Lower lobe of right lung (tissue), 2 donors: ENCODE measurements around the gene ADAMTS8. TPM values are rescaled to one million over a fixed set of nuclear protein-coding genes. Genes with fewer than 3 reads are reported as not detected.
A peak's percentile ranks its signal among the peaks of the same experiment; 100 is the strongest.

Experiments
- ATAC-seq, 2 donors: fragments of 200-7000 bp; cut with Tn5 transposase; one replicate each; pipeline ENCODE4 v1.9.1; 2020 to 2022; ENCODE audit warnings: mild to moderate bottlenecking in 2 of 2, moderate library complexity in 2 of 2
- DNase-seq: peaks from one replicate; pipeline ENCODE4 v3.0.0-alpha.2; 2020
- H3K27ac ChIP-seq: fragments of 200-600 bp; one replicate; pipeline ENCODE4 v1.8.0; 2022
- H3K27me3 ChIP-seq: fragments of 200-600 bp; one replicate; pipeline ENCODE4 v1.8.0; 2022; ENCODE audit warnings: low read depth
- H3K36me3 ChIP-seq: fragments of 200-600 bp; one replicate; pipeline ENCODE4 v1.8.0; 2022; ENCODE audit warnings: mild to moderate bottlenecking
- H3K4me1 ChIP-seq: fragments of 200-600 bp; one replicate; pipeline ENCODE4 v1.8.0; 2022
- H3K4me3 ChIP-seq: fragments of 200-600 bp; one replicate; pipeline ENCODE4 v1.8.0; 2022; ENCODE audit warnings: mild to moderate bottlenecking
- H3K9me3 ChIP-seq: fragments of 200-600 bp; one replicate; pipeline ENCODE4 v1.8.0; 2022
- intact Hi-C: fragments of 100-400 bp; cut with DNase I; formaldehyde crosslinking; loops from one replicate; pipeline ENCODE4 v1.11.0; 2022
- total RNA-seq: library from RNA; stranded (reverse); fragmentation: NEBNext Ultra II Directional; extraction: Animal tissue kit (Norgen Biotek cat#: 25700); gene quantifications from one replicate; pipeline ENCODE4 v1.2.1, GENCODE V29; 2021
- TF ChIP-seq, protein P1 (sequence below): fragments of 200-600 bp; IDR thresholded peaks from one replicate; pipeline ENCODE4 v1.8.0; 2022; ENCODE audit warnings: antibody characterized with exemption, mild to moderate bottlenecking
- donor health status: DM: no; HTN: yes; CAD: no; lungs with severe emphysema.

The ADAMTS8 gene
- total RNA-seq, 1 donor from 2014 or later, result 23.0 TPM

DNA sequence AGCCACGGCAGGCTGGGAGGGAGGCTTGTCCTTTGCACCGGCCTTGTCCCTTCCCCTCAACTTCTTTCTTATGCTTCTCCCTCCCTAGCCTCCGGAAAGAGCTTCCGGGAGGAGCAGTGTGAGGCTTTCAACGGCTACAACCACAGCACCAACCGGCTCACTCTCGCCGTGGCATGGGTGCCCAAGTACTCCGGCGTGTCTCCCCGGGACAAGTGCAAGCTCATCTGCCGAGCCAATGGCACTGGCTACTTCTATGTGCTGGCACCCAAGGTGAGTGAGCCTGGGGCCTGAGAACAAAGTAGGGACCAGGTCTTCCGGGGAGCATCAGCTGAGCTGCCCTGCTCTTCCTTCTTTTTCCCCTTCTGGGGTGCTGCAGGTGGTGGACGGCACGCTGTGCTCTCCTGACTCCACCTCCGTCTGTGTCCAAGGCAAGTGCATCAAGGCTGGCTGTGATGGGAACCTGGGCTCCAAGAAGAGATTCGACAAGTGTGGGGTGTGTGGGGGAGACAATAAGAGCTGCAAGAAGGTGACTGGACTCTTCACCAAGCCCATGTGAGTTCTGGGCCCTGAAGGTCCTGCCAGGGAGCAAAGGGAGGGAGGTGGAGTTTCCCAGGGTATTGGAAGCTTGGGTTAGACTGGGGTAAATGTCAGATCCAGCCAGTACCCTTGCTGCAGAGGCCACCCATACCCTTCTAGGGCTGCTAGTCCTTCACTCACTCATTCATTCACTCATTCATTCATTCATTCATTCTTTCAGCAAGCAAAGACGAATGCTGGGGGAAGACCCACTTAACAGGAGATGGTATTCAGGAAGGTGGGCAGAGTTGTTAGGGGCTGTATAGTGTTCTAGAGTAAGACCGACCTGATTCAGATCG lies 42.7 kb upstream of the ADAMTS8 start:
- no peaks in the 10 kb centered on the region for H3K9me3 ChIP-seq
- H3K4me3 ChIP-seq, result no peak overlapping the region
- peaks cover 48% of the 10 kb centered on the region for H3K36me3 ChIP-seq
- intact Hi-C loops, result no loop called here
- ATAC-seq (no peak), DNase-seq (no peak)
- TF ChIP-seq, protein P1, sequence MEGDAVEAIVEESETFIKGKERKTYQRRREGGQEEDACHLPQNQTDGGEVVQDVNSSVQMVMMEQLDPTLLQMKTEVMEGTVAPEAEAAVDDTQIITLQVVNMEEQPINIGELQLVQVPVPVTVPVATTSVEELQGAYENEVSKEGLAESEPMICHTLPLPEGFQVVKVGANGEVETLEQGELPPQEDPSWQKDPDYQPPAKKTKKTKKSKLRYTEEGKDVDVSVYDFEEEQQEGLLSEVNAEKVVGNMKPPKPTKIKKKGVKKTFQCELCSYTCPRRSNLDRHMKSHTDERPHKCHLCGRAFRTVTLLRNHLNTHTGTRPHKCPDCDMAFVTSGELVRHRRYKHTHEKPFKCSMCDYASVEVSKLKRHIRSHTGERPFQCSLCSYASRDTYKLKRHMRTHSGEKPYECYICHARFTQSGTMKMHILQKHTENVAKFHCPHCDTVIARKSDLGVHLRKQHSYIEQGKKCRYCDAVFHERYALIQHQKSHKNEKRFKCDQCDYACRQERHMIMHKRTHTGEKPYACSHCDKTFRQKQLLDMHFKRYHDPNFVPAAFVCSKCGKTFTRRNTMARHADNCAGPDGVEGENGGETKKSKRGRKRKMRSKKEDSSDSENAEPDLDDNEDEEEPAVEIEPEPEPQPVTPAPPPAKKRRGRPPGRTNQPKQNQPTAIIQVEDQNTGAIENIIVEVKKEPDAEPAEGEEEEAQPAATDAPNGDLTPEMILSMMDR, result no peak
- no peaks in the 10 kb centered on the region for H3K27me3 ChIP-seq
- no peaks in the 10 kb centered on the region for H3K4me1 ChIP-seq
- no peak overlapping the region for H3K27ac ChIP-seq

DNA sequence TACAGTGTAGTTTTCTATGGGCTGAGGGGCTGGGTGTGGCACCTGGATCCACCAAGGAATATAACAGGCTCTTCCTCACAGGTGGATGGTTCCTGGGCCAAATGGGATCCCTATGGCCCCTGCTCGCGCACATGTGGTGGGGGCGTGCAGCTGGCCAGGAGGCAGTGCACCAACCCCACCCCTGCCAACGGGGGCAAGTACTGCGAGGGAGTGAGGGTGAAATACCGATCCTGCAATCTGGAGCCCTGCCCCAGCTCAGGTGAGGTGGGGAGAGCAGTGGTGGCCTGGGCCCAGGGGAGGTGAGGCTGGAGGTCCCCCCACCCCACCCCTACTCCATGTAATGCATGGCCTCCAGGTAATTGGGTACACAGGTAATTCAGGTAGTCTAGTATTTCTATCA lies 40.8 kb upstream of the ADAMTS8 start:
- DNase-seq (no peak), ATAC-seq (no peak)
- no peak overlapping the region for H3K27ac ChIP-seq
- no peaks in the 10 kb centered on the region for H3K4me1 ChIP-seq
- TF ChIP-seq, protein P1, result no peak
- H3K4me3 ChIP-seq, result no peak overlapping the region
- H3K36me3 ChIP-seq, result peaks cover 61% of the 10 kb centered on the region
- no peaks in the 10 kb centered on the region for H3K27me3 ChIP-seq
- H3K9me3 ChIP-seq, result no peaks in the 10 kb centered on the region
- intact Hi-C loops, result no loop called here

DNA sequence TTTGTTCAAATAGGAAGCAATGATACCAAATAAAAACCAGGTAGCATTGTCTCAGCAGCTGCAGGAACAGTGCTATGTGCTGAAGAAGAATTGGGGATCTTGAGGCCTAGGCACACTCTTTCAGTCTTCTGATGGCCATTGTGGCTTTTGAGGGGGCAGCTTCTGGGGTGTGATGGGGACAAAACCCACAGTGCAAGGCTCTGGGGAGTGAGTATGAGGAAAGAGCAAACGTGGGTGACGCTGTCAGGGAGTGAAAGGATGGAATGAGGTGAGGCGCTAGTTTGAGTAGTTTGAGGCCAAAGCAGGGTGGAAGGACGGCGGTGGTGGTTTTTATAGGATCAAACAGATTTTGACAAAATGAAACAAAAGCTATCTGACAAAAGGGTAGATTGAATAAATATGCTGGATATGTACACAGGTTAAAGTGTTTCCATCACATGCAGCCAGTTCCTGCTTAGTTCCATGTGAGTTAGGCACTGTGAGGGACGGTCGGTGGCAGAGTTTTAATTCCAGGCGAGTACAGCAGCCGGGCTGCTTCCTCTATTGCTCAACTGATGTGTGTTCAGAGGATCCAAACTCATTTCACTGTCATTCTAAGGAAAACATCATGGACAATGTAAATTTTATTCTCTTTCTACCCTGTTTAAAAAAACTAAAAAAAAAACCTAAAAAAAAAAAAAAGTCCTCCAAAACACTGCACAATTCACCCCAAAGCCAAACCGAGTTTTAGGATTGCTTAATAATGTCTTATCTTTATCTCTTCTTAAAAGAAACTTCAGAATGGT lies 38.9 kb upstream of the ADAMTS8 start:
- DNase-seq, result no peak
- H3K27ac ChIP-seq, result no peak overlapping the region
- no peaks in the 10 kb centered on the region for H3K9me3 ChIP-seq
- intact Hi-C loops, result no loop called here
- peaks cover 58% of the 10 kb centered on the region for H3K36me3 ChIP-seq
- ATAC-seq, result no peak
- no peak overlapping the region for H3K4me3 ChIP-seq
- TF ChIP-seq, protein P1, result no peak
- H3K4me1 ChIP-seq, result no peaks in the 10 kb centered on the region
- no peaks in the 10 kb centered on the region for H3K27me3 ChIP-seq

DNA sequence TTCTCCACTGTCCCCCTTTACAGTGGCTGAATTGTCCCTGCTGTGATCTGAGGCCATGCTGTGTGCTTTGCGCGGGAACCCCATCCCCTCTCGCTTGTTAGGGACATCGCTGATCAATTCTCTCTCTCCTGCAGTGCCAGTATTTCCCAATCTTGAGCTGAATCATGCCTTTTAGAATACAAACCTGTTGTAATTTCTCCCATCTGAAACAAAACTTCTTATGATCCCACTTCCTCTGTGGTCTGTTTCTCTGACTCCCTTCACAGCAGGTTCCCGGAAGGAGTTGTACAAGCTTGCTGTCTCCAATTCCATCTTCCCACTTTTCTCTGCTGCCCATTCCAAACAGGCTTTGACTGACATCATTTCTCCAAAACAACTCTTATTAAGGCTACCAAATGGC lies 36.9 kb upstream of the ADAMTS8 start:
- intact Hi-C loops, result no loop called here
- ATAC-seq (peak in 1 of 2 donors; percentile 23), DNase-seq (no peak)
- TF ChIP-seq, protein P1, result no peak
- no peaks in the 10 kb centered on the region for H3K27me3 ChIP-seq
- peaks cover 47% of the 10 kb centered on the region for H3K36me3 ChIP-seq
- no peak overlapping the region for H3K4me3 ChIP-seq
- no peak overlapping the region for H3K27ac ChIP-seq
- H3K4me1 ChIP-seq, result no peaks in the 10 kb centered on the region
- no peaks in the 10 kb centered on the region for H3K9me3 ChIP-seq

DNA sequence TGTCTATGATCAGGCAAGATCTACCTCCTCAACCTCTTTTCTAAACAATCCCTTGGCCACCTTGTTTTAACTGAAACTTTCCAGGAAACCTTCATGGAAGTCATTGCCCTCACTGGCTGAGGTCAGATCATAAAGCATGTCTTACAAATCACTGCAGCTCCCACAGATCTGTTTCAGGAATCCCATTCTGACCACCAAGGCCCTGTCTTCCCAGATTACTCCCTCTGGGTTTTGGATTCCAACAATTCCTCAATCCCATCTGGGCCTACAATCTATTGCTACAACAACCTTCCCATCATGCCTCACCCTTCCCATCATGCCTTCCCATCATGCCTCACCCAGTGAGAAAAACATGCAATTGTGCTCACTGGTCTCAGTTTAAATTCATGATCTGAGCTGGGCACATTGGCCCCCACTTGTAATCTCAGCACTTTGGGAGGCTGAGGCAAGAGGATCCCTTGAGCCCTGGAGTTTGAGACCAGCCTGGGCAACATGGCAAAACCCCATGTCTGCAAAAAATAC lies 35.9 kb upstream of the ADAMTS8 start:
- Histone ChIP-seq H3K9me3 (no peaks in the 10 kb centered on the region), H3K4me1 (no peaks in the 10 kb centered on the region), H3K36me3 (peaks cover 43% of the 10 kb centered on the region), H3K27ac (no peak overlapping the region), H3K4me3 (no peak overlapping the region), H3K27me3 (no peaks in the 10 kb centered on the region)
- TF ChIP-seq, protein P1, result no peak
- DNase-seq (no peak), ATAC-seq (no peak)
- intact Hi-C loops, result no loop called here
